SU-DHL-6 (cell line): Measurements from ENCODE around the gene SHQ1.

ENCODE experiments used
- H2AFZ ChIP-seq: fragments of 200-600 bp; sonication (generic); 2 replicates; pipeline ENCODE4 v1.6.1; 2014; ENCODE audit warnings: low read depth, mild to moderate bottlenecking, moderate library complexity, mixed read lengths, antibody characterized with exemption, low read length; ENCODE audit not compliant: severe bottlenecking
- H3F3A ChIP-seq: fragments of 200-600 bp; shearing (Covaris generic); 2 replicates; pipeline ENCODE4 v1.6.0; 2016; ENCODE audit warnings: antibody characterized with exemption, mild to moderate bottlenecking; ENCODE audit not compliant: insufficient read depth
- H3K27ac ChIP-seq: fragments of 200-600 bp; sonication (generic); 2 replicates; pipeline ENCODE4 v1.5.1; 2016; ENCODE audit warnings: low read depth, mild to moderate bottlenecking, low read length, moderate library complexity, mixed read lengths
- H3K27me3 ChIP-seq: fragments of 200-600 bp; sonication (generic), shearing (Covaris generic); 2 replicates; pipeline ENCODE4 v1.6.0; 2014; ENCODE audit warnings: mild to moderate bottlenecking, low read length
- H3K36me3 ChIP-seq: fragments of 200-600 bp; sonication (generic); 2 replicates; pipeline ENCODE4 v1.6.1; 2014; ENCODE audit warnings: mild to moderate bottlenecking, low read length, mixed read lengths
- H3K4me2 ChIP-seq: fragments of 300-600, 200-600 bp; shearing (Covaris generic), sonication (generic); 2 replicates; pipeline ENCODE4 v1.6.0; 2014; ENCODE audit warnings: low read length, low read depth, mild to moderate bottlenecking; ENCODE audit not compliant: poor library complexity, severe bottlenecking
- H3K4me3 ChIP-seq: fragments of 200-600 bp; sonication (generic); 2 replicates; pipeline ENCODE4 v1.5.1; 2014; ENCODE audit warnings: antibody characterized with exemption, low read length, mild to moderate bottlenecking, mixed read lengths; ENCODE audit not compliant: insufficient read depth, poor library complexity, severe bottlenecking
- H3K79me2 ChIP-seq: fragments of 200-600 bp; sonication (generic); 2 replicates; pipeline ENCODE4 v1.6.1; 2014; ENCODE audit warnings: mild to moderate bottlenecking, low read length, moderate library complexity; ENCODE audit not compliant: insufficient read depth
- H3K9ac ChIP-seq: fragments of 200-600 bp; sonication (generic); 2 replicates; pipeline ENCODE4 v1.7.0; 2014; ENCODE audit warnings: mild to moderate bottlenecking, low read length
- H3K9me2 ChIP-seq: fragments of 200-600 bp; sonication (generic); replicated peaks from 2 replicates; pipeline ENCODE4 v1.6.1; 2014; ENCODE audit warnings: low read length; ENCODE audit not compliant: insufficient read depth
- H3K9me3 ChIP-seq: fragments of 200-600 bp; sonication (generic); 2 replicates; pipeline ENCODE4 v1.6.1; 2014; ENCODE audit warnings: low read length, mixed read lengths; ENCODE audit not compliant: insufficient read depth
- H4K20me1 ChIP-seq: fragments of 200-600 bp; sonication (generic); 2 replicates; pipeline ENCODE4 v1.6.1; 2014; ENCODE audit warnings: low read depth, mild to moderate bottlenecking, antibody characterized with exemption, low read length, moderate library complexity, mixed read lengths
- EZH2phosphoT487 ChIP-seq: fragments of 200-600 bp; sonication (generic), shearing (Covaris generic); conservative IDR thresholded peaks from 2 replicates; pipeline ENCODE4 v1.6.1; 2018; ENCODE audit warnings: mild to moderate bottlenecking, antibody characterized with exemption, low read length, moderate library complexity, mixed read lengths
- TF ChIP-seq, protein P1 (sequence below): fragments of 200-600 bp; sonication (generic); IDR thresholded peaks from one replicate; pipeline ENCODE4 v1.5.1; 2017; ENCODE audit warnings: antibody characterized with exemption, mild to moderate bottlenecking, low read length, moderate library complexity; ENCODE audit not compliant: insufficient read depth, poor library complexity, severe bottlenecking

SHQ1 gene

GRCh38 chr3:72745146-72745999 lies 102.9 kb downstream of the SHQ1 start:
- Histone ChIP-seq H3K27me3 (no peaks in the 10 kb centered on the region), H3K9ac (no peak overlapping the region)
- no peak for TF ChIP-seq EZH2phosphoT487
- TF ChIP-seq, protein P1, sequence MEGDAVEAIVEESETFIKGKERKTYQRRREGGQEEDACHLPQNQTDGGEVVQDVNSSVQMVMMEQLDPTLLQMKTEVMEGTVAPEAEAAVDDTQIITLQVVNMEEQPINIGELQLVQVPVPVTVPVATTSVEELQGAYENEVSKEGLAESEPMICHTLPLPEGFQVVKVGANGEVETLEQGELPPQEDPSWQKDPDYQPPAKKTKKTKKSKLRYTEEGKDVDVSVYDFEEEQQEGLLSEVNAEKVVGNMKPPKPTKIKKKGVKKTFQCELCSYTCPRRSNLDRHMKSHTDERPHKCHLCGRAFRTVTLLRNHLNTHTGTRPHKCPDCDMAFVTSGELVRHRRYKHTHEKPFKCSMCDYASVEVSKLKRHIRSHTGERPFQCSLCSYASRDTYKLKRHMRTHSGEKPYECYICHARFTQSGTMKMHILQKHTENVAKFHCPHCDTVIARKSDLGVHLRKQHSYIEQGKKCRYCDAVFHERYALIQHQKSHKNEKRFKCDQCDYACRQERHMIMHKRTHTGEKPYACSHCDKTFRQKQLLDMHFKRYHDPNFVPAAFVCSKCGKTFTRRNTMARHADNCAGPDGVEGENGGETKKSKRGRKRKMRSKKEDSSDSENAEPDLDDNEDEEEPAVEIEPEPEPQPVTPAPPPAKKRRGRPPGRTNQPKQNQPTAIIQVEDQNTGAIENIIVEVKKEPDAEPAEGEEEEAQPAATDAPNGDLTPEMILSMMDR = no peak

GRCh38 chr3:72744330-72744729 lies 103.9 kb downstream of the SHQ1 start:
- Histone ChIP-seq H2AFZ (no peak overlapping the region), H3F3A (no peaks in the 10 kb centered on the region), H3K9ac (no peak overlapping the region), H3K9me2 (no peaks in the 10 kb centered on the region), H4K20me1 (no peaks in the 10 kb centered on the region), H3K4me3 (no peak overlapping the region), H3K9me3 (no peaks in the 10 kb centered on the region), H3K4me2 (no peak overlapping the region), H3K79me2 (no peaks in the 10 kb centered on the region), H3K36me3 (no peaks in the 10 kb centered on the region), H3K27ac (no peak overlapping the region), H3K27me3 (no peaks in the 10 kb centered on the region)
- TF ChIP-seq, protein P1 = no peak
- TF ChIP-seq EZH2phosphoT487 = no peak

More at GRCh38 chr3:72745146-72745999, 102.9 kb downstream of the SHQ1 start:
- H4K20me1 ChIP-seq = no peaks in the 10 kb centered on the region
- no peaks in the 10 kb centered on the region for H3K9me3 ChIP-seq
- no peaks in the 10 kb centered on the region for H3K79me2 ChIP-seq
- H3K27ac ChIP-seq = no peak overlapping the region
- no peak overlapping the region for H2AFZ ChIP-seq
- no peak overlapping the region for H3K4me3 ChIP-seq
- H3K4me2 ChIP-seq = no peak overlapping the region
- H3K9me2 ChIP-seq = no peaks in the 10 kb centered on the region
- H3F3A ChIP-seq = no peaks in the 10 kb centered on the region
- no peaks in the 10 kb centered on the region for H3K36me3 ChIP-seq

- 0 out of 2 replicates have a peak overlapping the region, but pooled peaks have one; percentile 40 for H3K9ac ChIP-seq
- no peaks in the 10 kb centered on the region for H3K9me3 ChIP-seq
- H3K27me3 ChIP-seq = no peaks in the 10 kb centered on the region
- H3F3A ChIP-seq = no peaks in the 10 kb centered on the region
- no peaks in the 10 kb centered on the region for H4K20me1 ChIP-seq
- H2AFZ ChIP-seq = no peak overlapping the region
- H3K4me3 ChIP-seq = no peak overlapping the region
- peak overlapping the region; percentile 55 for H3K4me2 ChIP-seq
- no peak for TF ChIP-seq EZH2phosphoT487
- TF ChIP-seq, protein P1 = no peak
- H3K9me2 ChIP-seq = no peaks in the 10 kb centered on the region
- H3K79me2 ChIP-seq = no peaks in the 10 kb centered on the region
- H3K36me3 ChIP-seq = no peaks in the 10 kb centered on the region
- H3K27ac ChIP-seq = no peak overlapping the region
Measured at GRCh38 chr3:72739531-72740466, 108.4 kb downstream of the SHQ1 start.
